Left lung (tissue), 10 donors: ENCODE data around the gene LRRC8A. TPM values are rescaled to one million over a fixed set of nuclear protein-coding genes. Genes with fewer than 3 reads are reported as not detected.
A peak's percentile ranks its signal among the peaks of the same experiment; 100 is the strongest.

Source experiments
- ATAC-seq: fragments of 200-7000 bp; cut with Tn5 transposase; one replicate; pipeline ENCODE4 v1.9.1; 2020; ENCODE audit warnings: moderate library complexity
- DNase-seq, 4 donors: peaks; one replicate each; pipeline ENCODE4 v3.0.0-alpha.2; 2013 to 2020
- H3K27ac ChIP-seq, 2 donors: fragments of 200-600 bp; sonication (generic) in 1 of 2; one replicate each; pipeline versions ENCODE4 v1.5.0 to v1.8.0; 2020 to 2021
- H3K27me3 ChIP-seq, 2 donors: fragments of 200-600 bp; sonication (generic) in 1 of 2; one replicate each; pipeline versions ENCODE4 v1.5.0 to v1.8.0; 2020 to 2021
- H3K36me3 ChIP-seq, 2 donors: fragments of 200-600 bp; sonication (generic) in 1 of 2; one replicate each; pipeline versions ENCODE4 v1.5.0 to v1.8.0; 2020 to 2021
- H3K4me1 ChIP-seq, 2 donors: fragments of 200-600 bp; one replicate each; pipeline ENCODE4 v1.8.0; 2021
- H3K4me3 ChIP-seq, 2 donors: fragments of 200-600 bp; sonication (generic) in 1 of 2; one replicate each; pipeline versions ENCODE4 v1.5.0 to v1.8.0; 2020 to 2021; ENCODE audit warnings: mild to moderate bottlenecking in 1 of 2
- H3K9me3 ChIP-seq, 2 donors: fragments of 200-600 bp; sonication (generic) in 1 of 2; one replicate each; pipeline versions ENCODE4 v1.5.0 to v1.8.0; 2020 to 2021
- intact Hi-C, 2 donors: fragments of 100-400 bp; cut with DNase I; formaldehyde crosslinking; loops; one replicate each; pipeline versions ENCODE4 v1.11.2 to v1.14.2; 2022
- polyA plus RNA-seq, 6 donors: library from polyadenylated mRNA; unstranded; fragments of 120-200 nt; gene quantifications; one replicate each; pipeline ENCODE4 v1.2.1, GENCODE V29; 2013; ENCODE audit not compliant: insufficient read length in 6 of 6
- total RNA-seq, 2 donors: library from RNA; stranded (reverse); fragmentation: NEBNext Ultra II Directional; extraction: Animal tissue kit (Norgen Biotek cat#: 25700); gene quantifications; one replicate each; pipeline ENCODE4 v1.2.1, GENCODE V29; 2021
- TF ChIP-seq, protein P1 (sequence below), 2 donors: fragments of 200-600 bp; sonication (generic) in 1 of 2; IDR thresholded peaks; one replicate each; pipeline versions ENCODE4 v1.5.0 to v1.8.0; 2021; ENCODE audit warnings: antibody characterized with exemption in 2 of 2
- donor health status: DM: no; HTN: yes; CAD: no.
- donor health status: DM: no; HTN: no; CAD: no.

LRRC8A gene
- total and polyA plus RNA-seq, 8 donors, result 24.6 to 70.6 (median 29.3) TPM

DNA sequence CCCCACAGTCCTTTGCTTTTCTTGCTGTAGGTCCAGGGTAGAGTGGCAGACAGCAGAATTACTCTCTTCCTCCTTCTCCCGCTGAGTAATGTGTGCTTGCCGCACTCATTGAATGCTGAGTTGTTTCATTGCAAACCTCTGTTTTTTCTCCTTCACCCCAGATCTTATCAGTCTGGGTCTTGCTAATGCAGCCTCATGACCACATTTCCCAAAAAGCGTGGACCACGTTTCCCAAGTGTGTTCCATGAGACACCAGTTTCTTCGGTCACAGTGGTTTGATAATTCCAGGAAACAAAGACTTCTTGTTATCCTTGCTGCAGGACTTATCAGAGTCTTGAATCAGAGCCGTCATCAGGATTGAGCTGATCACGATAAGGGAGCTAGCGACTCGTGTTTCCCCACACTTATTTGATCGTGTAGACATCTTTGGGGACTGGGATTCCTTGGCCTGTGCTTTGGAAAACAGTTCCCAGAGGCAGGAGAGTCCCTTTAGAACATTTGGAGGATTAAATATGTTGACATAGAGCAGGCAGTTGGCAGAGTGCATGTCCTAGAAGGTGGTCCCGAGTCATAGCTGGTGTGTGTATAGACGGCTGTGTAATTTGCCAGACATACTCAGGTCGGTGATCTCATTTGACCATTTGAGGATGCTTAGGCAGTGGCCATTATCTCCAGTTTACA lies 4.4 kb downstream of the LRRC8A start:
- no peak for DNase-seq
- peak overlapping the region in 1 of 2 donors; percentile 4 for H3K4me3 ChIP-seq
- peak overlapping the region in 1 of 2 donors; percentile 60 for H3K27ac ChIP-seq
- H3K9me3 ChIP-seq, result no peaks in the 10 kb centered on the region
- H3K36me3 ChIP-seq, result peaks cover 0 to 66% of the 10 kb centered on the region in 2 donors
- H3K4me1 ChIP-seq, result peaks cover 15 to 72% of the 10 kb centered on the region in 2 donors
- no peak for ATAC-seq
- TF ChIP-seq, protein P1, sequence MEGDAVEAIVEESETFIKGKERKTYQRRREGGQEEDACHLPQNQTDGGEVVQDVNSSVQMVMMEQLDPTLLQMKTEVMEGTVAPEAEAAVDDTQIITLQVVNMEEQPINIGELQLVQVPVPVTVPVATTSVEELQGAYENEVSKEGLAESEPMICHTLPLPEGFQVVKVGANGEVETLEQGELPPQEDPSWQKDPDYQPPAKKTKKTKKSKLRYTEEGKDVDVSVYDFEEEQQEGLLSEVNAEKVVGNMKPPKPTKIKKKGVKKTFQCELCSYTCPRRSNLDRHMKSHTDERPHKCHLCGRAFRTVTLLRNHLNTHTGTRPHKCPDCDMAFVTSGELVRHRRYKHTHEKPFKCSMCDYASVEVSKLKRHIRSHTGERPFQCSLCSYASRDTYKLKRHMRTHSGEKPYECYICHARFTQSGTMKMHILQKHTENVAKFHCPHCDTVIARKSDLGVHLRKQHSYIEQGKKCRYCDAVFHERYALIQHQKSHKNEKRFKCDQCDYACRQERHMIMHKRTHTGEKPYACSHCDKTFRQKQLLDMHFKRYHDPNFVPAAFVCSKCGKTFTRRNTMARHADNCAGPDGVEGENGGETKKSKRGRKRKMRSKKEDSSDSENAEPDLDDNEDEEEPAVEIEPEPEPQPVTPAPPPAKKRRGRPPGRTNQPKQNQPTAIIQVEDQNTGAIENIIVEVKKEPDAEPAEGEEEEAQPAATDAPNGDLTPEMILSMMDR (IDR thresholded peaks at IDR 0.05), result no peak
- H3K27me3 ChIP-seq, result no peaks in the 10 kb centered on the region
- intact Hi-C loops, result no loop called here

DNA sequence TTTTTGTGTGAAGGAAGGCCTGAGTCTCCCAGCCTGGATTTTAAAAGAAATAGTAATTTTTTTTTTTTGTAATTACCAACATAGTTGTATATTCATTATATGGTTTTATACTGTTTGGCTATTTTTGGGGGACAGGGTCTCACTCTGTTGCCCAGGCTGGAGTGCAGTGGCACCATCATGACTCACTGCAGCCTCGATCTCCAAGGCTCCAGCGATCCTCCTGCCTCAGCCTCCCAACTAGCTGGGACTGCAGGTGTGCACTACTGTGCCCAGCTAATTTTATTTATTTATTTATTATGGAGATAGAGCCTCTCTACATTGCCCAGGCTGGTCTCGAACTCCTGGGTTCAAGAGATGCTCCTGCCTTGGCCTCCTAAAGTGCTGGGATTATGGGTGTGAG lies 5.1 kb downstream of the LRRC8A start:
- ATAC-seq (no peak), DNase-seq (no peak)
- H3K9me3 ChIP-seq, result no peaks in the 10 kb centered on the region
- TF ChIP-seq, protein P1 (IDR thresholded peaks at IDR 0.05), result no peak
- intact Hi-C loops, result no loop called here
- no peak overlapping the region for H3K4me3 ChIP-seq
- peaks cover 0 to 73% of the 10 kb centered on the region in 2 donors for H3K36me3 ChIP-seq
- H3K27ac ChIP-seq, result peak overlapping the region in 1 of 2 donors; percentile 60
- H3K27me3 ChIP-seq, result no peaks in the 10 kb centered on the region
- H3K4me1 ChIP-seq, result peaks cover 18 to 79% of the 10 kb centered on the region in 2 donors

GRCh38 chr9:128887914-128888350 lies 6.0 kb downstream of the LRRC8A start:
- peak overlapping the region in 1 of 2 donors; percentile 4 for H3K27ac ChIP-seq
- H3K36me3 ChIP-seq, result peaks cover 0 to 82% of the 10 kb centered on the region in 2 donors
- H3K4me3 ChIP-seq, result no peak overlapping the region
- DNase-seq, result no peak
- intact Hi-C loops, result no loop called here
- H3K4me1 ChIP-seq, result peaks cover 25 to 84% of the 10 kb centered on the region in 2 donors
- ATAC-seq, result no peak
- no peaks in the 10 kb centered on the region for H3K9me3 ChIP-seq
- TF ChIP-seq, protein P1 (IDR thresholded peaks at IDR 0.05), result no peak
- no peaks in the 10 kb centered on the region for H3K27me3 ChIP-seq

GRCh38 chr9:128891321-128892220 lies 9.6 kb downstream of the LRRC8A start:
- DNase-seq (no peak), ATAC-seq (no peak)
- H3K9me3 ChIP-seq, result no peaks in the 10 kb centered on the region
- no peak overlapping the region for H3K4me3 ChIP-seq
- TF ChIP-seq, protein P1 (IDR thresholded peaks at IDR 0.05), result no peak
- H3K4me1 ChIP-seq, result peaks cover 13 to 59% of the 10 kb centered on the region in 2 donors
- H3K27me3 ChIP-seq, result no peaks in the 10 kb centered on the region
- peak overlapping the region; percentile 75 to 84 for H3K27ac ChIP-seq
- intact Hi-C loops, result no loop called here
- H3K36me3 ChIP-seq, result peaks cover 0 to 86% of the 10 kb centered on the region in 2 donors
